Measurements from ENCODE around the gene HEATR3.
"Not testable (repeated sequence)": the region's sequence is repeated elsewhere in the genome, so short reads cannot be mapped to it uniquely, and the experiment has no call there.

Gene HEATR3

DNA sequence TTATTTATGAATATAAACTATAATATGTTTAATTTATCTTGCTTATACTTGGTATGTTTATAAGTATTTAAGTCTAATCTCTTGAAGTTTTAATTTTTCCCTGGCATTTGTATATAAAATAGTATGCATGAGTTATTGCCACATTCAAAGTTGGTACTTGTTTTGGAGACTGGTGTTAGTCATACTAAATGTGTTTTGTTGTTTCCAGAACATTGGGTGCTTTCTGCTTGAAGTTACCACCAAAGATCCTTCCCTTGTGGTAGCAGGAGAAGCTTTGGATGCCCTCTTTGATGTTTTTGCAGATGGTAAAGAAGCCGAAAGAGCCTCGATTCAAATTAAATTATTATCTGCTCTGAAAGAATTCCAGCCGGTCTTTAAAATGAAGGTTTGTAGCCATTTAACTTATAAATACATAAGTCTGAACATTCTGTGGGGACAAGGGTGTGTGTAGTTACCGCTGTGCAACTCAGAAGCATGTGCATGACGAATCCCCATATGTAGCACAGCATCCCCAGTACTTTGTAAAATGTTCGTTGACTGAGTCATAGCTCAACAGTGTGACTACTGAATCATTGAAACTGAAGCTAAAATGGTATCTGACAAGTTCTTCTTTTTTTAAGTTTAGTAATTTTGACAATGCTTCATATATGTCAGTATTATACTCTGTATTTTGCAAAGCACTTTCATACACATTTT lies 36.4 kb downstream of the HEATR3 start:
- no peak for DNase-seq (ENCODE audit: low spot score)

DNA sequence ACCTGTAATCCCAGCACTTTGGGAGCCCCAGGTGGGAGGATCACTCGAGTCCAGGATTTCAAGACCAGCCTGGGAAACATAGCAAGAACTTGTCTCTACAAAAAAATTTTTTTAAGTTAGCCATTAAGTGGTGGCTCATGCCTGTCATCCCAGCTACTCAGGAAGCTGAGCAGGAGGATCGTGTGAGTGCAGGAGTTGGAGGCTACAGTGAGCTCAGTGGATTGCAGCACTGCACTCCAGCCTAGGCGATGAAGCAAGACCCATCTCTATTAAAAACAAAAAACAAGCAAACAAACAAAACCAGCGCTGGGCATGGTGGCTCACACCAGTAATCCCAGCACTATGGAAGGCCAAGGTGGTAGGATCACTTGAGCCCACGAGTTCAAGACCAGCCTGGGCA lies 38.0 kb downstream of the HEATR3 start:
- DNase-seq (ENCODE audit: low spot score) = no peak

DNA sequence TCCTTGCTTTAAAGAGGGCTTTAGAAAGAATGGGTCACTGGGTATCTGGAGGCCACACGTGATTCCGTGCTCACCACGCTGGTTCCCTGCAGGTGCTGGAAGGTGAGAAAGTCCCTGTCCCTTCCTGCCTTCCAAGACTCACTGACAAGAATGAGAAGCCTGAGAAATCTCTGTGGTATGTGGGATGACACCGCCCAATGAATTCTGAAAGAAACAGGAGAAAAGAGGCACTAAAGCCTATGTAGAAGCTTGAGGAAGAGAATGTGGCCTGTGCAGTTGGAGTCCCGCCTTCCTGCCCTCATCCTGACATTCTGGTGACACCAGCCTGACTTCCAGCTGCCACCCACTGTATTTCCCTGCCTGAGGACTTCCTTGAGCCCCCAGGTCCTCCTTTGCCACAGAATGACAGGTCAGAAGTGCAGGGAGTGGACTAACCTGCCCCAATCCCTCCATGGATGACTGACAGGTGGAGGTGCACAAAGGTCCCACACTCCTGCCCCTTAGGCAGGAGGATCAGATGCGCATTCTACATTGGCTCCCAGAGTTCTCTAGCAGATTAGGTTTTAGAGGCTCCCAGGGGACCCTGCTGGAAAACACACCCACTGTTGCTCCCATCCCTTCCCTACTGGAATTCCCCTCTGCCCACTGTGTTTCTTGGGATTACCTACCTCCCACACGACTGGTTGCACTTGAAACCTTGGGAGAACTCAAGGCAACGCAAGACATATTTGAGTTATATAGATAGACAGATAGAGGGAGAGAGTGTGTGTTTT lies 48.8 kb downstream of the HEATR3 start:
- no peak for DNase-seq (ENCODE audit: low spot score)

DNA sequence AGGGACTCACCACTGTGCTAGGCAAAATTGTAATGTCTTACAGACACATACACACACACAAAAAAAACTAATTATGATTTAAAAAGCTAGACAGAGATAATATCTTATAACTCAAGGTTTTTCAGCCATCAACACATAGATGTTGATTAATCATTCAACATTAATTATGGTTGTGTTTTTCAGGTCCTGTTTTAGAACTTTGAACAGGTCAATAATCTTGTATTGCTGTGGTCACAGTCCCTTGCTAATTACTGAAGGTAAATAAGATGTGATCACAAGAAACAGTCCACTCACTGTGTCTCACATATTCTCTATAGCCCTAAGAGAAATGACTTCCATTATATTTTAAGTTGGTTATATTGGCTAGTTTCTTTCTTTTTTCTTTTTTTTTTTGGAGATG lies 54.9 kb downstream of the HEATR3 start:
- DNase-seq (ENCODE audit: low spot score) = no peak

DNA sequence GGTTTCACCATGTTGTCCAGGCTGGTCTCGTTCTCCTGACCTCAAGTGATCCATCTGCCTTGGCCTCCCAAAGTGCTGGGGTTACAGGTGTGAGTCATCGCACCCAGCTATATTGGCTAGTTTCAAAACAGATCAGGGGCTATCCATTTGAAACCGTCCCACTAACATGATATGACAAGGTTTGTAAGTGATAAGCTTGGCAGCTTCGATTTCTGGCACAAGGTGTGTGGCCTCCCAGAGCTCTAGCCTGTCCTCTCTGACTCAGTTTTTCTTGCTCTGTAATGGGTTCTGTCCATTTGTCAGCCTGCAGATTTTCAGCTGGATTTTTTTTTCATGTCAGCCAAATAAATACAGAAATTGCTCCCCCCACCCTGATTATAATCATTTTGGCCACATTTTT lies 55.5 kb downstream of the HEATR3 start:
- no peak for DNase-seq (ENCODE audit: low spot score)

DNA sequence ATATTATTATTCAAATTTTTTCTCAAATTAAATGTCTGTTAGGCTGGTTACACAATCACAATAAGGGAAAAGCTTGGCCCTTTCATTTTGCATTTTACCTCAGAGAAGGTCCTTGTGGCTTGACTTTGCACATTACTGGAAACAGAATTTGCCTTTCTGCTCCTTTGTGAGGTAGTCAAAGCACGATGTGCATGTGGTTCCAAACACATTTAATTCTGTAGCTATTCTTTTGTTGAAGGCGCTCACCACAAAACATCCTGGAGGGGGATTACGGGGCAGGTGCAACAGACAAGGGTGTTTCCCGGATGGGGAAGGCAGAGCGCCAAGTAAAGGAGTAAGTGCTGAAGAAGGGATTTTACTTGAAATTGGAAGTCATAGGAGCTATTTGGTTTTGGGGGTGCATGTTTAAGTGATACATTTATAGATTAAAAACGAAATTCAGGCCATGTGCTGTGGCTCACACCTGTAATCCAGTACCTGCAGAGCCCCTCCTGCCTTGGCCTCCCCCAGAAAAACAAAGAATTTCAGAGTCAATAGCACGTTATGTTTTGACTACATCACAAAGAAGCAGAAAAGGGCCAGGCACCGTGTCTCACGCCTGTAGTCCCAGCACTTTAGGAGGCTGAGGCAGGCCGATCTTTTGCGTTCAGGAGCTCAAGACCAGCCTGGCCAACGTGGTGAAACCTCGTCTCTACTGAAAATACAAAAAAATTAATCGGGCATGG lies 56.1 kb downstream of the HEATR3 start:
- DNase-seq (ENCODE audit: low spot score) = no peak

DNA sequence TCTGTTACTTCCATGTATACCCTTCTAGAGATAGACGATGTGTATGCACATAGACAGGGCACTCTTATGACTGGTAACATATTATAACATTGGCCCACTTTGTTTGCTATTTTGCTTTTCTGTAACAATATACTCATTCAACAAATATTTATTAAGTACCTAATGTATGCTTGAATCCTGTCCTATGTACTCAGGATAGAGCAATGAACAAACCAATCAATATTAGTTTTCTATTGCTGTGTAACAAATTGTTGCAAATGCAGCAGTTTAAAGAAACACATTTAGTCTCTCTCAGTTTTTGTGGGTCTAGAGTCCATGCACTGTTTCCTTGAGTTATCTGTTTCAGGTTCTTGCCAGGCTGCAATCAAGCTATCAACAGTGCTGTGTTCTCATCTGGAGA lies 57.6 kb downstream of the HEATR3 start:
- no peak for DNase-seq (ENCODE audit: low spot score)

DNA sequence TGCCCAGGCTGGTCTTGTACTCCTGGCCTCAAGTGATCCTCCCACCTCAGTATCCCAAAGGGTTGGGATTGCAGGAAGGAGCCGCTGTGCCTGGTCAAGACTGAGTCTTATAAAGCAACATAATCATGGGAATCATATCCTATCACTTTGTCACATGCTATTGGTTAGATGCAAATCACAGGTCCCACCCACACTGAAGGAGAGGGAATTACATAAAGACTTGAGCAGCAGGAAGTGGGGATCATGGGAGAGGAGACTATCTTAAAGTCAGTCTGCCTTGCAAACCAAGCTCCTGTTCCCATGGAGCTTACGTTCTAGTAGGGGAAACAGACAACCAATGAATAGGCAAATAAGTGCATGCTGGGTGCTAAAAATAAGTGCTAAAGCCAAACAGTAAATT lies 59.0 kb downstream of the HEATR3 start:
- DNase-seq (ENCODE audit: low spot score) = no peak

DNA sequence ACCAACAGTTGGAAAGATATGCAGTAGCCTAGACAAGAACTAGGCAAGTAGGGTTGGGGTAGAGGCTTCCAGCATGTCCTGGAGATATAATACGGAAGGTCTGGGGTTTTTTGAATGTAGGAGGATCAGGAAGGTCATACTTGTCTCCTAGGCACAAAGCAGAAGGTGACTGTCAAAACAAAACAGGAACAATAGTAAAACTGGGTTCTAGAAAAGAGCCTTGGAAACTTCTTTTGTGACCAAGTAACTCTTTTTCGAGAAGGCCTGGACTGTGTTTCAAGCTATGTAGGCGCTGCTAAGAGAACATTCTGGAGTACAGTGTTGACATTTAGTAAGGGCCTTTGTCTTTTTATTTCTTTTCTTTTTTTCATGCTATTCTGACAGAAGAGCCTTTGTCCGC lies 60.4 kb downstream of the HEATR3 start:
- no peak for DNase-seq (ENCODE audit: low spot score)

DNA sequence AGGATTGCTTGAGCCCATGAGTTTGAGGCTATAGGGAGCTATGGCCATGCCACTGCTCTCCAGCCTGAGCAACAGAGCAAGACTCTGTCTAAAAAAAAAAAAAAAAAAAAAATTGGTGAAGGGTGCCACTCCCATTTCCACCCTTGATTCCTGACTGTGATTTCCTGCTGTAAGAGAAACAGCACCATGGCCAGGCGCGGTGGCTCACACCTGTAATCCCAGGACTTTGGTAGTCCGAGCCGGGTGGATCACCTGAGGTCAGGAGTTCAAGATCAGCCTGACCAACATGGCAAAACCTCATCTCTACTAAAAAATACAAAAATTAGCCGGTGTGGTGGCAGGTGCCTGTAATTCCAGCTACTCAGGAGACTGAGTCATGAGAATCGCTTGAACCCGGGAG lies 66.8 kb downstream of the HEATR3 start:
- not testable (repeated sequence) for DNase-seq (ENCODE audit: low spot score)

DNA sequence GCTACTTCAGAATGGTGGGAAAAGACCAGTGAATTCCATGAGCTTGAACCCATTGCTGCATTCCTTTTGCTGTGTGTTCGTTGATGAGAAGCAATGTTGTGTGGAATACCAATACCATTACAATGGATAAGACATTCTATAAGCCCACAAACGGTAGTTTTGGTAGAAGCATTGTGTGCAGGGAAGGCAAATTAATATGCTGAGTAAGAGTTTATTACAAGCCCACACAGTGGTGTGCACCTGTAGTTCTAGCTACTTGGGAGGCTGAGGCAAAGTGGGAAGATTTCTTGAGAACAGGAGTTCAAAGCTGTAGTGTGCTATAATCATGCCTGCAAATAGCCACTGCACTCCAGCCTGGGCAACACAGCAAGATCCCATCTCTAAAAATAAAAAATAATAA lies 67.4 kb downstream of the HEATR3 start:
- DNase-seq (ENCODE audit: low spot score) = no peak

DNA sequence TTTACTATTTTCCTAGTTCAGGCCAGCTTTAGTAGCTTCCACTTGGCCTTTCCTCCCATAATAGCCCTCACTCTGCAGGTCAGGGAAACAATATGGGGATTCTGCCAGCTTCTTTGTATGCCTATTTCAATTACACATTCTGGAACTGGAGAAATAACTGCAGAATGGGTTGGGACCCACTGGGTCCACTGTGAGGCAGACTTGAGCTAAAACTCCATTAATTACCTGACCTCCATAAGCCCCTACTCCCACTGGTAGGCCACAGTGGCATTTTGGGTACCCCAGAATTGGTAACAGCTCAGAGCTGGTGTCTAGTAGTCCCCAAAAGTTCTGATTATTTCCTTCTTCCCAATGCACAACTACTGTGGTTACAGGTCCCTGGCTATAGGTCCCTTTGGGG lies 70.6 kb downstream of the HEATR3 start:
- no peak for DNase-seq (ENCODE audit: low spot score)

DNA sequence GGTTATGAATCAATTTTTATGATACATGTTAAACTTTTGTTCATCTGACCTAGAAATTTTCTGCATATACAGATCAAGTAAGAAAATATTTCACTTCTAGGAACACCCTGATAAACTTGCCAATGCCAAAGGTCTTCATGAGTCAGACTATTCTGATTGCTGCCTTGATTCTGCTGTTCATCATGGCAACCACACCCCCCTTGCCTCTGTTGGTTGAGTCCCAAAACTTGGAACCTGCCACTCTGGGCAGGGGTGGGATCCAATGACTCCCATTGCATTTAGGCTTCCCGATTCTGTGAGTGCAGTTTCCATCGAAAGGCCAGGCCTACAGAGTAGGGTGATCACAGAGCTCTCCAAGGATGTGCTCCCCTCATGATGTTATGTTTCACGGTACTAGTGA lies 71.5 kb downstream of the HEATR3 start:
- DNase-seq (ENCODE audit: low spot score) = no peak

DNA sequence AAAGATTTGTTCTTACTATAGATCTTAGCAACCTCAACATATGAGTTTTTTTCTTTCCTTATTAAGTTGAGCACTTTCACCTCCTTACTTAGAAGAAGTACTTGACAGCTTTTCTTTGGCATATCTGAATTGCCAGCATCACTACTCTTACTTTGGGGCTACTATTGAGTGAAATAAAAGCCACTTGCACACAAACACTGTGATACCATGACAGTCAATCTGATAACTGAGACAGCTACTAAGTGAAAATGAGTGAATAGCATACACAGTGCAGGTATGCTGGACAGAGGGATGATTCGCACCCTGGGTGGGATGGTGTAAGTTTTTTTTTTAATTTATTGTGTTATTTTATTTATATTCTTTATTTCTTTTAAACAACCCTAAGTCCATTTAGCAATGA lies 73.8 kb downstream of the HEATR3 start:
- no peak for DNase-seq (ENCODE audit: low spot score)

DNA sequence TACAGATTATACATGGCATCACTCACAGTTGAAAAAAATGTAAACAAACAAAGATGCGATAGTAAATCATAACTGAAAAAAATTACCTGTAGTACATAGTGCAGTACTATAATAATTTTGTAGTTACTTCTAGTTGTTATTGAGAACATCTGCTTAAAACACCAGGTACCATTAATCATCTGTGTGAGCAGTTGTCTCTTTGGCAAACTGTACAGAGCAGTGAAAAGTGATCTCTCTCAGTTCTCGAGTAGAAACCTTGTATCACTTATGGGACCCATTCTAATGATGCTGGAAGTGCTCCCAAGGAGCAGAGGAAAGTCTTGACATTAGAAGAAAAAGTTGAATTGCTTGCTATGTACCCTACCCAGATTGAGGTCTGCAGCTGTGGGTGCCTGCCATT lies 78.4 kb downstream of the HEATR3 start:
- no peak for DNase-seq (ENCODE audit: low spot score)

DNA sequence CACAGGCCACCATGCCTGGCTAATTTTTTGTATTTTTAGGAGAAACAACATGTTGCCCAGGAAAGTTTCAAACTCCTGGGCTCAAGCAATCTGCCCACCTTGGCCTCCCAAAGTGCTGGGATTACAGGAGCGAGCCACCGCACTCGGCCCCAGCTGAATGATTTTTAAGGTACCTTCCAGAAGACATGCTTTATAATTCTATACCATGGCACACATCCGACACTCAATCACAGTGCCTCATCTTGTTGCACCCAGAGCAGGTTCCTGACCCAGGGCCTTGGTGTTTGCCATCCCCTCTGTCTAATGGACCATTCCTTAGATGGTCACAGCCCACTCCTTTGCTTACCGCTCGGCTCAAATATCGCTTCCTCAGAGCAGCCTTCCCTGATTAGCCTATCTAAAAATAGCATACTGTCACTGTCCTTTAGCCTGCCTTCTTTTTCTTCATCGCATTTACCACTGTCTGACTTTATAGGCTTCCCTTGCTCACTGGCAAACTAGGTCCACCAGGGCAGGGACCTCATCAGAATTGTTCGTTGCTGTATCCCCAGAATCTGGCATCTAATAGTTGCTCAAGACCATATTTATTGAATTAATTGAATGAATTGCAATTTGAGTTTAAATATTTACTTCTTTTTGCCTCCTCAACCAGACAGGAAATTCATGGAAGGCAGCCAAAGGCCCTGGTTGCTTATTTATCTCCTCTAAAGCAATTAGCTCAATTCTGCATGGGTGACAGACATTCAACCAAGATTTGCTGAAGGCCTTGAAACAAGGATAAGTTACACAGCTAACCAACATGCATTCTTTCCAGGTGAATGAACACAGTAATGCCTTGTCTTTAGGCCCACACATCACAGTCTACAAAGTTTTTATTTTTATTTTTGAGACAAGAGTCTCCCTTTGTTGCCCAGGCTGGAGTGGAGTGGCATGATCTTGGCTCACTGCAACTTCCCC lies 81.0 kb downstream of the HEATR3 start:
- DNase-seq (ENCODE audit: low spot score) = no peak

DNA sequence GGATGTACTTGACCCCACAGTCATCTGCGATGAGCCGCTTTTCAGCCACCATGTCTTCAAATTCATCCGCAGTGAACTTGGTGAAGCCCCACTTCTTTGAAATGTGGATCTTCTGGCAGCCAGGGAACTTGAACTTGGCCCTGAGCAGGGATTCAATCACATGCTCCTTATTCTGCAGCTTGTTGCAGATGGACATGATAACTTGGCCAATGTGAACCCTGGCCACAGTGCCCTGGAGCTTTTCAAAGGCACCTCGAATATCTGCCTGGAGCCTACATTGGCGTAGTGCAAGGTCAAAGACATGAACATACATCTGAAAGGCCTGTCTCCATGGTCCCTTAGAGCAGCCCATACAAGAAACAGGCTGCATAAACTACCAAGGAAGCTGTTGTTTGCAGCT lies 85.6 kb downstream of the HEATR3 start:
- no peak for DNase-seq (ENCODE audit: low spot score)

DNA sequence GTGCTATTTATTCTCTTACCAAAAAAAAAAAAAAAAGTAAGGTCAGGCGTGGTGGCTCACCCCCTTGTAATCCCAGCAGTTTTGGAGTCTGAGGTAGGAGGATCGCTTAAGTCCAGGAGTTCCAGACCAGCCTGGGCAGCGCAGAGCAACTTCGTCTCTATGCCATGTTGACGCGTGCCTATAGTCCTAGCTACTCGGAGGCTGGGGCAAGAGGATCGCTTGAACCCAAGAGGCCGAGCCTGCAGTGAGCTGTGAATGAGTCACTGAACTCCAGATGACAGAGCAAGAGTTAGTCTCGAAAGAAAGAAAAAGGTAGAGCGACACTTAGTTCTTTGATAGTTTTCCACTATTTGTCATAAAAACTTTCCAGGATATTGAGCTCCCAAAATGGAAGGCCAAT lies 86.0 kb downstream of the HEATR3 start:
- DNase-seq (ENCODE audit: low spot score) = no peak

DNA sequence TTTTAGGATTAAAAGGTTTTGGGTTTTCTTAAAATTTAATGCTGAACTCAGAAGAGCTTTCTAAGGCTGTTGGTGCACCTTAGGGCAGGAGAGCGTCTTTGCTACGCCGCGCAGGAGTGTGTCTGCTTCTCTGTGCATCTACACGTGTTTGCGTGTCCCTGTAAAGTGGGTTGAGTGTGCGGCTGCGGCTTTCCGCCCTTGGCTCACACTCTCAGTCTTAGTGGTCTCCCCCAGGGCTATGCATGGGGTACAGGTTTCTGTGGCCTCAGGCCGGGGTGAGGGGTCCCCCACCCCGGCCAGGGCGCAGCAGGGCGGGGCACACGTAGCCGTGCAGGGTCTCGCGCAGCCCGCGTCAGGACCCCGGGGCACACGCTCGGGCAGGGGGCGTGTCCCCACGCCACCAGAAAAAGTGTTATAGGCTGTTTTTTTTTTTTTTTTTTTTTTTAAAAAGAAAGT lies 86.6 kb downstream of the HEATR3 start:
- DNase-seq (ENCODE audit: low spot score) = no peak

DNA sequence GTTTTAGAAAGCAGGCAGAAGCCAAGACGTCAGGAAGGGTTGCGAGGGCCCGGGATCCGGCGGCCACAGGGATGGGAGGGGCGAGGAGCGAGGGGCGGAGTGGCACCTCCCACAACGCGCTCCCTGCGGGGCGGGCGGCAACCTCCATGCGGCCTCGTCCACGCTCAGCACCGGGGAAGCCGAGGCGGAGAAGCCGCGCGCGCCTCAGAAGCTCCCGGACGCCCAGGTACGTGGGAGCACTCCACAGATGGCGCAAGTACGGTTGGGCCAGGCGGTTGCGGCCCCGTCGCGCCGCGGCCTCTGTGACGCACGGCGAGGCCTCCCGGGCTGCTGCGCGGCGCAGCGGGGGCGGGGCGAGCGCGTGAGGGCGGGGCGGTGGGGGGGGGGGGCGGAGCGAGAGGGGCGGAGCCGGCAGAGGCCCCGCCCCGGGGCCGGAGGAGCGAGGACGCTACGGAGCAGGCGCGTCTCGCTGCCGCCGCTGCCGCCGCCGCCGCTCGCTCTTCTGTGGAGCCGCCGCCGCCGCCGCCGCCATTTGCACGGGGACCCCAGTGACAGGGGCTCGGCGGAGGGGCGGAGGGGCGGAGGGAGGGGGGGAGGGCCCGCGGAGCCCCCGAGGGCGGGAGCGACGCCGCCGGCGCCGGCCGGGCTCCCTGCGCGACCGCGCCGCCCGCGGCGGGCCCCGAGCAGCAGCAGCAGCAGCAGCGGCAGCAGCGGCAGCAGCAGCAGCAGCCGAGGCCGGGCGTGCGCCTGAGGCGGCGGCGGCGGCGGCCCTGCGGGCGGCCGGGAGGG lies 87.2 kb downstream of the HEATR3 start, which contains the start of gene TENT4B:
TENT4B (plus strand) TSS at position 500 of the 789 bp plus-strand sequence. CDS start 316 bp downstream, outside the sequence.
- DNase-seq (ENCODE audit: low spot score) = peak; percentile 89

Measured in hematopoietic multipotent progenitor cell treated with erythropoietin and hydrocortisone succinate and interleukin-3 and kit ligand, for 17 days (in vitro differentiated cells).